AG09319 (cell line): ENCODE measurements around the gene ETV3.

Experiments used
- DNase-seq: peaks from one replicate; pipeline ENCODE4 v3.0.0-alpha.2; 2010; ENCODE audit warnings: low read depth; ENCODE audit errors: extremely low read depth
- TF ChIP-seq, protein P1 (sequence below): IDR thresholded peaks from 2 replicates; pipeline ENCODE4 v1.5.1; 2011; ENCODE audit warnings: low read depth, mild to moderate bottlenecking, inconsistent platforms, low read length, moderate library complexity

Gene ETV3

DNA sequence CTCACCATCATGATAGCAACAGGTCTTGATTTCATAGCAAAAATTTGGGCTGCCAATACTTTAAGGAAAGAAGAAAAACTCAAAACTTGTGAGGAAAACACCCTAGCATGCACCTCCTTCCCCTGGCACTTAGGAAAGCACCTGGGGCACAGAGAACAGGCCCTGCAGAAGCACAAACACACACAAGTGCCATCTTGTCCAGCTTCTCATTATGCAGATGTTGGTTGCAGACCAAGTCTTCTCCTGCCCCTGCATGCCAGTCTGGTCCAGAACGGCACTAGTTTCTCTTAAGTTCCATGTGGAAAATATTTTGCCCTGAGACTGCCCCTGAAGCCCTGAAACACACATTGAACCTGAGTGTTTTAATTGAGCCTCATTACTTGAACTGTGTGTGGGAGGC, 6.3 kb upstream of the ETV3 start:
- no peak for DNase-seq
- TF ChIP-seq, protein P1, sequence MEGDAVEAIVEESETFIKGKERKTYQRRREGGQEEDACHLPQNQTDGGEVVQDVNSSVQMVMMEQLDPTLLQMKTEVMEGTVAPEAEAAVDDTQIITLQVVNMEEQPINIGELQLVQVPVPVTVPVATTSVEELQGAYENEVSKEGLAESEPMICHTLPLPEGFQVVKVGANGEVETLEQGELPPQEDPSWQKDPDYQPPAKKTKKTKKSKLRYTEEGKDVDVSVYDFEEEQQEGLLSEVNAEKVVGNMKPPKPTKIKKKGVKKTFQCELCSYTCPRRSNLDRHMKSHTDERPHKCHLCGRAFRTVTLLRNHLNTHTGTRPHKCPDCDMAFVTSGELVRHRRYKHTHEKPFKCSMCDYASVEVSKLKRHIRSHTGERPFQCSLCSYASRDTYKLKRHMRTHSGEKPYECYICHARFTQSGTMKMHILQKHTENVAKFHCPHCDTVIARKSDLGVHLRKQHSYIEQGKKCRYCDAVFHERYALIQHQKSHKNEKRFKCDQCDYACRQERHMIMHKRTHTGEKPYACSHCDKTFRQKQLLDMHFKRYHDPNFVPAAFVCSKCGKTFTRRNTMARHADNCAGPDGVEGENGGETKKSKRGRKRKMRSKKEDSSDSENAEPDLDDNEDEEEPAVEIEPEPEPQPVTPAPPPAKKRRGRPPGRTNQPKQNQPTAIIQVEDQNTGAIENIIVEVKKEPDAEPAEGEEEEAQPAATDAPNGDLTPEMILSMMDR, result no peak

DNA sequence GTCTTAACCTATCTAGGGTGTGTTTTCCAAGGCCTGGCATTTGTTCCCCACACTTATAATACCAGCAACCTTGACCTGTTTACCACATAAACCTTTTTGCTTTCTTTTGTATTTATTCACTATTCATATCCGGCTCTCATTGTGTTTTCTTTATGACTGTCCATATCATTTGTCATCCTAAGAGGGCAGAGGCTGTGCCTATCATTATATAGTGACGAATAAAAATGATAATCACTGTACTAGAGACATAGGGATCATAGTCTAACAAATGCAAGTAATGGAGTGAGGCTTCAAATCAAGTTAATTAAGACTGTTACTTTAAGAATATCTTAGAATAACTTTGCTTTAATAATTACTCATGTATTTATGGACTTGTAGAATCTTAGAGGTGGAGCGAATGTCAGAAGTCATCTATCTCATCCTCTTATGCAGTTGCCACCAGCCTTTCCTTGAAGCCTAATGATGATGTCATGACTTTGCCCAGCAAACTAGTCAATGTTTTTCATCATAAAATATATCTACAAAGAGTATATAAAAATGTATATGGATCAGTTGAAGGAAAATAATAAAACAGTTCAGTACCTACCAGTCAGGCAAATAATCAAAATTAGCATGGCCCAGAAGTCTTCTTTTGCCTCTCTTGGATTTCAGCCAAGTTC, 4.7 kb upstream of the ETV3 start:
- no peak for DNase-seq
- TF ChIP-seq, protein P1, result no peak

DNA sequence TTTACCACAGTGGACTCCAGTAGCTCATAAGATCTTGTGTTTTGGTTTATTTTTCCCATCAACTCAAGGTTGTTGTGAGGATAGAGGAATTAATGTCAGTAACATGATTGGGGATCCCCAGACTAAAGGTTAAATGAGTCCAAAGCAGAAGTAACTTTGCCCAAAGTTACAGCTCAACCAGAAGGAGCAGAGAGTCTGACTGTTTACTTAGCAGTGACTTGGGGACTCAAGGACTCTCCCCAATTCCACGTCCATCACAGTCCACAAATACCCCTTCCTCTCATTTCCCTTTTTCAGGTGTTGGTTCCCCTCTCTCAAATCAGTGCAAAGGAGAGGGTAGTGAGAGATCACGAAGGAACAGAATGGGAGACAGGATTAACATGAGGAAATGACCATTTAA, 4.0 kb upstream of the ETV3 start:
- DNase-seq, result no peak
- TF ChIP-seq, protein P1, result no peak

DNA sequence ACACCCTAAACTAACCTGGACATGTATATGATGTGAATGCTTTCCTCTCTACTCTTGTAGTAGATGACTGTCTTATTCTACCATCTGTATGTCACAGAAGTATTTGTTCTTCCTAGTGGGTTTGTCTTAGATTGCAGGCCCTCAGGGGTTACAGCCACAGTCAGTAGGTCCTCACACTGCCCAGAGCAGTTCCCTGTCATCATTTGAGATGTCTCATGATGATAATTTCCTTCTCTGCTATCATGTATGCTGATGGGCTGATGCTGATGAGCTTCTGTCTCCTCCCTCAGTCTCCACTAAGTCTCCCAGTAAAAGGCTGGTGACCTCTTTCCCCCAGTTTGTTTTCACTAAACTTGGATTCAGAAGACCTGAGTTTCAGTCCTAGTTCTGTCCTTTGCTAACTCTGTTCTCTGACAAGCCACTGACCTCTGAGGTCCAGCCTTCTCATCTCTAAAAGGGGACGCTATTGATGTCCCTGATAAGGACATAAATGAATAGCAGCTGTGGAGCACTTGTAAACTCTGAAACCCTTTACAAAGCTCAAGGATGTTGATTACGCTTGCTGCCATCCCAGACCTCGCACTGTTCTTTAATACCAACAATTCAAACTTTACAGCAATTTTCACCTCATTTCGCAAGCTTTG, 3.1 kb upstream of the ETV3 start:
- no peak for DNase-seq
- TF ChIP-seq, protein P1, result no peak

DNA sequence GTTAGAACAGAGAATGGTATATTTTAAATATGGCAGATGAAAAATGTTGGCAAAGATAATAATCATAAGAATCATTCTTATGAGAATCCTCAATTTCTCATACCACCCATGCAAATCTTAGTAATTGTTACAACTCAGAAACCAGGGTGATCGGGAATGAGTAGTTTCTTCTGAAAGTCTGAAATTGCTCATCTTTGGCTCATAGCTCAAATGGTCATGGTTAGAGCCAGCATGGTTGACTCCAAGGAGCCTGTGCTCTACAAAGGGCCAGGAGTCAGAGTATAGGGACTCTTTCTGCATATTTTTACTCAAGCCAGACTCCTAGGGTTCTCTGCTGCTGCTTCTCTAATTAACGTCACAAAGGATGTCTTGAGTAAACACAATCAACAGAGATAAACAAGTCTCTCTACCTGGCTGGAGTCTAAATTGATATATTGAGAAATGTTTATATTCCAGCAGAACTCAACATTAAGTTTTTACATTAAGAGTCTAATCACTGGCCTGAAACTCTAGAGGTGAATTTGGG, 1.9 kb upstream of the ETV3 start:
- TF ChIP-seq, protein P1, result no peak

DNA sequence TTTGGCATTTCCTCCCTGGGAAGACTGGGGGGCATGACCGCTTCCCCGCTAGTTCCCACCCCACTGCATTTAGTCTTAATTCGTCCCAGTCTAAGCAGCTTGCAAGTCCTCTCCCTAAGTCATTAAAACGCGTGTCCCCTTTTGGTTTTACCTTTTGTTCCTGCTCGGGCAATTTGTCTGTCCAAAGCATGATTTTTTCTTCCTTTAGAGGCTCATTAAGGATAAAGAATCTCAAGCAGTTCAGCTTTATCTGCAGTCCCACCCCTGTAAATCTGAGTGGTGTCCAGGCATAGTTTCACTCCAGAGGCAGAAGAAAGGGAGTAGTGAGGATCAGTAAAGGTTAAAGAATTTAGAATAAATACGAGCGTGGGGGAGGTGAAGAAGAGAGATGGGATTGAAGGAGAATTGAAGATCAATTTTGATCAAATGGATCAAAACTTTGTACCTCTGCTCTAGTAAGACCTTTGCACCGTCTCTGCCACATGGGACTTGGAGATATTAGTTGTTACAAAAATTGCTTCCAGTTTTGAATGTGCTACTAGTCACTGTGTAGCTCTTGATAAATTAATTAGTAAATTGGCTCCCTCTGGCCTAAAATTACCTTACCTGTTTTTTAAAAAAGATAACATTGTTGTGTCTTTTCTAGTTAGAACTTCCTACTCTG, 989 bp upstream of the ETV3 start:
- TF ChIP-seq, protein P1, result no peak
- DNase-seq, result no peak

More for the DNA sequence above, 1.9 kb upstream of the ETV3 start:
- no peak for DNase-seq
